IMR-90 (cell line): ENCODE data around the gene PDZK1. TPM values are rescaled to one million over a fixed set of nuclear protein-coding genes. Genes with fewer than 3 reads are reported as not detected.

Experiments used
- ATAC-seq: fragments of 200-7000 bp; cut with Tn5 transposase; 2 replicates; pipeline ENCODE4 v1.9.1; 2020; ENCODE audit warnings: low read depth, mild to moderate bottlenecking, moderate library complexity
- BruUV-seq: library from RNA; stranded (reverse); fragments of 400-500 nt; replicated peaks from 2 replicates; lab custom pipeline; 2021; lab: Mats Ljungman, UMichigan
- CTCF ChIA-PET: fragments of 300-600 bp; formaldehyde crosslinking; extraction: SDS; loops from one replicate; lab custom pipeline; 2021; ENCODE audit warnings: antibody characterized with exemption; lab: Yijun Ruan, JAX
- POLR2A ChIA-PET: fragments of 300-600 bp; sonication (Branson Sonifier 250); formaldehyde crosslinking; loops from one replicate; lab custom pipeline; 2022; ENCODE audit warnings: antibody characterized with exemption; ENCODE audit not compliant: unreplicated experiment; lab: Charles Lee
- DNase-seq: peaks from one replicate; pipeline ENCODE4 v3.0.0; 2013
- H2AFZ ChIP-seq: replicated peaks from 2 replicates; pipeline ENCODE3; 2013; ENCODE audit warnings: low read length, mild to moderate bottlenecking; ENCODE audit not compliant: poor library complexity
- H2AK5ac ChIP-seq: 2 replicates; pipeline ENCODE4 v1.6.1; 2013; ENCODE audit warnings: low read depth, low read length, inconsistent platforms
- H2AK9ac ChIP-seq: replicated peaks from 2 replicates; pipeline ENCODE3; 2013; ENCODE audit warnings: mild to moderate bottlenecking, low read depth, low read length, moderate library complexity; ENCODE audit not compliant: poor library complexity
- H2BK120ac ChIP-seq: 2 replicates; pipeline ENCODE4 v1.6.1; 2013; ENCODE audit warnings: low read depth, low read length, inconsistent platforms
- H2BK15ac ChIP-seq: 3 replicates; pipeline ENCODE4 v1.6.1; 2013; ENCODE audit warnings: low read depth, low read length, inconsistent platforms
- H2BK20ac ChIP-seq: 2 replicates; pipeline ENCODE4 v1.6.1; 2013; ENCODE audit warnings: low read depth, mild to moderate bottlenecking, inconsistent platforms, low read length, moderate library complexity
- H2BK5ac ChIP-seq: 2 replicates; pipeline ENCODE4 v1.6.1; 2013; ENCODE audit warnings: mild to moderate bottlenecking, low read depth, low read length, inconsistent platforms; ENCODE audit not compliant: poor library complexity, severe bottlenecking
- H3K14ac ChIP-seq: replicated peaks from 2 replicates; pipeline ENCODE4 v1.6.1; 2013; ENCODE audit warnings: low read depth, low read length, inconsistent platforms
- H3K18ac ChIP-seq: 2 replicates; pipeline ENCODE4 v1.6.1; 2013; ENCODE audit warnings: low read depth, low read length, control low read depth
- H3K23ac ChIP-seq: 2 replicates; pipeline ENCODE4 v1.6.1; 2013; ENCODE audit warnings: low read depth, low read length, inconsistent platforms
- H3K27ac ChIP-seq: 2 replicates; pipeline ENCODE4 v1.5.1; 2013; ENCODE audit warnings: mild to moderate bottlenecking, control low read depth, low read length; ENCODE audit not compliant: insufficient read depth
- H3K27me3 ChIP-seq: 2 replicates; pipeline ENCODE4 v1.6.1; 2013; ENCODE audit warnings: low read length; ENCODE audit not compliant: control insufficient read depth, insufficient read depth
- H3K36me3 ChIP-seq: 2 replicates; pipeline ENCODE4 v1.6.1; 2013; ENCODE audit warnings: low read length, mixed read lengths; ENCODE audit not compliant: control insufficient read depth, insufficient read depth
- H3K4ac ChIP-seq: 2 replicates; pipeline ENCODE4 v1.6.1; 2013; ENCODE audit warnings: low read depth, low read length, inconsistent platforms
- H3K4me1 ChIP-seq: 2 replicates; pipeline ENCODE4 v1.6.1; 2013; ENCODE audit warnings: low read length, mixed read lengths; ENCODE audit not compliant: control insufficient read depth, insufficient read depth
- H3K4me2 ChIP-seq: 2 replicates; pipeline ENCODE4 v1.6.1; 2013; ENCODE audit warnings: low read depth, mild to moderate bottlenecking, control low read depth, low read length, moderate library complexity
- H3K4me3 ChIP-seq: 2 replicates; pipeline ENCODE4 v1.5.1; 2013; ENCODE audit warnings: low read depth, mild to moderate bottlenecking, control low read depth, low read length, moderate library complexity; ENCODE audit not compliant: insufficient read depth
- H3K56ac ChIP-seq: 2 replicates; pipeline ENCODE4 v1.6.1; 2013; ENCODE audit warnings: low read length, inconsistent platforms; ENCODE audit not compliant: insufficient read depth; ENCODE audit errors: extremely low read depth
- H3K79me1 ChIP-seq, 2 experiments: 2 replicates each; pipeline ENCODE4 v1.6.1; 2013; ENCODE audit warnings: low read length in 2 of 2, inconsistent platforms in 1 of 2, low read depth in 1 of 2
- H3K9ac ChIP-seq: 2 replicates; pipeline ENCODE4 v1.6.1; 2013; ENCODE audit warnings: low read depth, low read length, control low read depth
- H3K9me1 ChIP-seq: 2 replicates; pipeline ENCODE4 v1.6.1; 2013; ENCODE audit warnings: low read length, inconsistent platforms; ENCODE audit not compliant: insufficient read depth
- H3K9me3 ChIP-seq: 2 replicates; pipeline ENCODE4 v1.6.1; 2013; ENCODE audit warnings: low read length; ENCODE audit not compliant: control insufficient read depth, insufficient read depth
- H4K20me1 ChIP-seq: 2 replicates; pipeline ENCODE4 v1.6.1; 2013; ENCODE audit warnings: low read length, inconsistent platforms; ENCODE audit not compliant: insufficient read depth
- H4K5ac ChIP-seq: 2 replicates; pipeline ENCODE4 v1.6.1; 2013; ENCODE audit warnings: mild to moderate bottlenecking, low read depth, low read length, control low read depth
- H4K8ac ChIP-seq, 2 experiments: 2 replicates each; pipeline ENCODE4 v1.6.1; 2013; ENCODE audit warnings: low read depth in 2 of 2, low read length in 2 of 2, control low read depth in 1 of 2, inconsistent platforms in 1 of 2
- H4K91ac ChIP-seq: 2 replicates; pipeline ENCODE4 v1.6.1; 2013; ENCODE audit warnings: low read depth, low read length, inconsistent platforms; ENCODE audit not compliant: insufficient read depth
- BHLHE40 ChIP-seq: fragments of 150-350 bp; IDR thresholded peaks from 2 replicates; pipeline ENCODE4 v1.6.1; 2016; ENCODE audit warnings: mild to moderate bottlenecking, low read depth, low read length
- CEBPB ChIP-seq: IDR thresholded peaks from 2 replicates; pipeline ENCODE4 v1.6.1; 2012; ENCODE audit warnings: low read depth, low read length, improper control_type of control experiment
- CHD1 ChIP-seq: IDR thresholded peaks from 2 replicates; pipeline ENCODE4 v1.6.1; 2012; ENCODE audit warnings: low read depth, low read length, improper control_type of control experiment
- CTCF ChIP-seq: conservative IDR thresholded peaks from 2 replicates; pipeline ENCODE4 v1.5.1; 2012; ENCODE audit warnings: mild to moderate bottlenecking, low read depth, low read length, improper control_type of control experiment
- ELK1 ChIP-seq: fragments of 150-350 bp; IDR thresholded peaks from 2 replicates; pipeline ENCODE4 v1.6.1; 2016; ENCODE audit warnings: low read depth, mild to moderate bottlenecking, low read length, moderate library complexity, borderline replicate concordance
- FOS ChIP-seq: fragments of 150-350 bp; IDR thresholded peaks from 2 replicates; pipeline ENCODE4 v1.6.1; 2016; ENCODE audit warnings: low read depth, low read length
- MAFK ChIP-seq: IDR thresholded peaks from 2 replicates; pipeline ENCODE4 v1.6.1; 2012; ENCODE audit warnings: low read depth, low read length, improper control_type of control experiment
- MAZ ChIP-seq: IDR thresholded peaks from 2 replicates; pipeline ENCODE4 v1.6.1; 2012; ENCODE audit warnings: low read depth, mild to moderate bottlenecking, low read length, improper control_type of control experiment, moderate library complexity, borderline replicate concordance
- MXI1 ChIP-seq: IDR thresholded peaks from 2 replicates; pipeline ENCODE4 v1.6.1; 2012; ENCODE audit warnings: low read depth, mild to moderate bottlenecking, low read length, moderate library complexity, borderline replicate concordance
- NFE2L2 ChIP-seq: fragments of 150-350 bp; IDR thresholded peaks from 2 replicates; pipeline ENCODE4 v1.6.1; 2016; ENCODE audit warnings: low read depth, mild to moderate bottlenecking, low read length
- POLR2A ChIP-seq: IDR thresholded peaks from 2 replicates; pipeline ENCODE4 v1.6.1; 2012; ENCODE audit warnings: mild to moderate bottlenecking, low read depth, low read length
- RAD21 ChIP-seq: IDR thresholded peaks from 2 replicates; pipeline ENCODE4 v1.6.1; 2012; ENCODE audit warnings: low read length, improper control_type of control experiment
- RCOR1 ChIP-seq: IDR thresholded peaks from 2 replicates; pipeline ENCODE4 v1.6.1; 2012; ENCODE audit warnings: mild to moderate bottlenecking, low read length, improper control_type of control experiment; ENCODE audit not compliant: insufficient replicate concordance
- RFX5 ChIP-seq: IDR thresholded peaks from 2 replicates; pipeline ENCODE4 v1.8.0; 2012; ENCODE audit warnings: low read depth, mild to moderate bottlenecking, low read length, moderate library complexity
- SMC3 ChIP-seq: fragments of 150-350 bp; IDR thresholded peaks from 2 replicates; pipeline ENCODE4 v1.6.1; 2016; ENCODE audit warnings: low read depth, mild to moderate bottlenecking, antibody characterized with exemption, low read length, moderate library complexity
- USF2 ChIP-seq: fragments of 150-350 bp; IDR thresholded peaks from 2 replicates; pipeline ENCODE4 v1.6.1; 2017; ENCODE audit warnings: mild to moderate bottlenecking, antibody characterized with exemption, low read length, low read depth
- WGBS, 2 experiments: methylation state at CpG; one replicate each; pipeline versions ENCODE4 v1.1.5 to v1.1.7; 2013; ENCODE audit warnings: missing lambda C conversion rate in 2 of 2; ENCODE audit not compliant: insufficient read length in 1 of 2; ENCODE audit errors: extremely low coverage in 2 of 2; 5-methylcytosine and 5-hydroxymethylcytosine counted together
- dilution Hi-C: fragments of 300-500 bp; cut with HindIII; formaldehyde crosslinking; loops from one replicate; pipeline ENCODE4 v1.14.3; 2018; ENCODE audit warnings: low sequenced_read_pairs; ENCODE audit not compliant: unreplicated experiment
- in situ Hi-C: fragments of 300-500 bp; cut with MboI; formaldehyde crosslinking; loops from 3 replicates; pipeline ENCODE4 v1.14.3; 2019; ENCODE audit warnings: low sequenced_read_pairs, inconsistent platforms, mixed read lengths
- intact Hi-C: fragments of 100-400 bp; cut with micrococcal nuclease; formaldehyde crosslinking; loops from 2 replicates; pipeline ENCODE4 v1.10.0; 2022
- polyA plus RNA-seq, 3 experiments: library from polyadenylated mRNA; depleted of rRNA; stranded (reverse); fragments of >200 nt; gene quantifications; 2 replicates each; pipeline ENCODE4 v1.2.3, GENCODE V29; 2012; ENCODE audit warnings: low replicate concordance in 1 of 3
- total RNA-seq: library from RNA; depleted of rRNA; stranded (reverse); fragments of >200 nt; gene quantifications from 2 replicates; pipeline ENCODE4 v1.2.3, GENCODE V29; 2012

The PDZK1 gene
- total and polyA plus RNA-seq, 2 of the 4 experiments (the other 2 are of a cell fraction): 1.4 to 2.1 TPM

GRCh38 chr1:145708063-145708462 is 895 bp upstream of the PDZK1 start:
- in situ Hi-C loops: no loop called here
- peak overlapping the region; percentile 18; the same call in 1 of the 3 replicates for H2BK15ac ChIP-seq
- peak overlapping the region; percentile 77 for H2AK9ac ChIP-seq
- no peaks in the 10 kb centered on the region for H3K36me3 ChIP-seq
- no peaks in the 10 kb centered on the region for H4K20me1 ChIP-seq
- H3K9me1 ChIP-seq: peaks cover 15% of the 10 kb centered on the region
- H3K4me3 ChIP-seq: no peak overlapping the region
- dilution Hi-C loops: no loop called here
- no peak overlapping the region for H3K27ac ChIP-seq
- H2BK120ac ChIP-seq: peak overlapping the region; percentile 70
- H4K8ac ChIP-seq: peak overlapping the region in 1 of 2 experiments; percentile 65; a peak in 2 of 4 replicates
- H3K4me2 ChIP-seq: no peak overlapping the region
- peak overlapping the region; percentile 65 for H2AK5ac ChIP-seq
- ATAC-seq (peak; percentile 83), DNase-seq (peak; percentile 66)
- H4K91ac ChIP-seq: peak overlapping the region; percentile 2
- H3K4ac ChIP-seq: peak overlapping the region; percentile 60
- intact Hi-C loops: no loop called here
- WGBS, 2 experiments: 14% methylated on average over 2 of the region's 7 CpGs; no CpG with 5 or more reads in 1 of the 2 experiments
- H2BK5ac ChIP-seq: no peak overlapping the region
- peak overlapping the region; percentile 81 for H2AFZ ChIP-seq
- H3K79me1 ChIP-seq: no peaks in the 10 kb centered on the region
- H3K14ac ChIP-seq: peak overlapping the region; percentile 38
- H3K9me3 ChIP-seq: no peaks in the 10 kb centered on the region
- CTCF ChIA-PET: interaction anchor here (1.9 kb wide), 1 partner anchor 12 kb away, joined by 4 read pairs; no protein-coding TSS in a partner anchor
- TF ChIP-seq CEBPB: no peak
- no peak for TF ChIP-seq POLR2A
- no peak for TF ChIP-seq MAFK
- TF ChIP-seq RCOR1: no peak
- no peak for TF ChIP-seq FOS
- TF ChIP-seq NFE2L2: no peak
- no peak for TF ChIP-seq BHLHE40
- no peak for TF ChIP-seq RAD21
- no peak for TF ChIP-seq MXI1
- TF ChIP-seq SMC3: no peak
- no peak for TF ChIP-seq RFX5
- TF ChIP-seq USF2: no peak
- TF ChIP-seq MAZ: no peak
- no peak for TF ChIP-seq CHD1
- no peak for TF ChIP-seq CTCF
- TF ChIP-seq ELK1: no peak
- H4K5ac ChIP-seq: peak overlapping the region; percentile 1; the same call in 1 of the 2 replicates
- H2BK20ac ChIP-seq: peak overlapping the region; percentile 13; the same call in 1 of the 2 replicates
- no peaks in the 10 kb centered on the region for H3K27me3 ChIP-seq
- POLR2A ChIA-PET: no interaction called here
- H3K56ac ChIP-seq: no peak overlapping the region
- peaks cover 17% of the 10 kb centered on the region for H3K4me1 ChIP-seq
- no TSS peak for BruUV-seq
- H3K9ac ChIP-seq: no peak overlapping the region
- H3K23ac ChIP-seq: peak overlapping the region; percentile 86
- peak overlapping the region; percentile 26; the same call in 1 of the 2 replicates for H3K18ac ChIP-seq
